Parathyroid adenoma (tissue), 2 donors: Measurements from ENCODE around the gene RTKN2.

Experiments
- H2AFZ ChIP-seq: fragments of 300-600 bp; sonication (generic); one replicate; pipeline ENCODE4 v1.7.0; 2017; ENCODE audit warnings: antibody characterized with exemption, mild to moderate bottlenecking
- H3K27ac ChIP-seq: fragments of 300-600 bp; sonication (generic); one replicate; pipeline ENCODE4 v1.7.0; 2017
- H3K27me3 ChIP-seq: fragments of 300-600 bp; sonication (generic); one replicate; pipeline ENCODE4 v1.7.0; 2017; ENCODE audit warnings: low read length; ENCODE audit not compliant: control insufficient read depth, insufficient read depth
- H3K36me3 ChIP-seq: fragments of 300-600 bp; sonication (generic); one replicate; pipeline ENCODE4 v1.7.0; 2017; ENCODE audit warnings: low read length; ENCODE audit not compliant: control insufficient read depth, insufficient read depth
- H3K4me1 ChIP-seq: fragments of 300-600 bp; sonication (generic); one replicate; pipeline ENCODE4 v1.7.0; 2017; ENCODE audit warnings: control low read depth
- H3K4me2 ChIP-seq: fragments of 300-600 bp; sonication (generic); one replicate; pipeline ENCODE4 v1.7.0; 2017; ENCODE audit warnings: low read length
- H3K4me3 ChIP-seq: fragments of 300-600 bp; sonication (generic); one replicate; pipeline ENCODE4 v1.7.0; 2017; ENCODE audit warnings: low read depth, low read length
- H3K79me2 ChIP-seq: fragments of 300-600 bp; sonication (generic); one replicate; pipeline ENCODE4 v1.7.0; 2017; ENCODE audit warnings: control low read depth
- H3K9ac ChIP-seq: fragments of 300-600 bp; sonication (generic); one replicate; pipeline ENCODE4 v1.7.0; 2017; ENCODE audit warnings: mild to moderate bottlenecking
- H3K9me3 ChIP-seq: fragments of 300-600 bp; sonication (generic); one replicate; pipeline ENCODE4 v1.7.0; 2017; ENCODE audit warnings: low read length; ENCODE audit not compliant: control insufficient read depth
- CTCF ChIP-seq: fragments of 300-600 bp; sonication (generic); IDR thresholded peaks from one replicate; pipeline ENCODE4 v1.7.0; 2017; ENCODE audit warnings: antibody characterized with exemption, mild to moderate bottlenecking
- donor health status: primary hyperparathyroidism.

RTKN2 gene

GRCh38 chr10:62153191-62153590 is 115.5 kb downstream of the RTKN2 start:
- H3K36me3 ChIP-seq, result no peaks in the 10 kb centered on the region
- no peaks in the 10 kb centered on the region for H3K27me3 ChIP-seq
- H3K27ac ChIP-seq, result no peak overlapping the region
- no peak overlapping the region for H2AFZ ChIP-seq
- H3K9ac ChIP-seq, result no peak overlapping the region
- no peak overlapping the region for H3K4me3 ChIP-seq
- no peaks in the 10 kb centered on the region for H3K4me1 ChIP-seq
- TF ChIP-seq CTCF, result no peak
- H3K79me2 ChIP-seq, result no peaks in the 10 kb centered on the region
- no peaks in the 10 kb centered on the region for H3K9me3 ChIP-seq
- no peak overlapping the region for H3K4me2 ChIP-seq

GRCh38 chr10:62149621-62150020 is 119.0 kb downstream of the RTKN2 start:
- Histone ChIP-seq H3K4me2 (no peak overlapping the region), H3K4me3 (no peak overlapping the region), H3K4me1 (no peaks in the 10 kb centered on the region), H3K9ac (no peak overlapping the region), H3K9me3 (no peaks in the 10 kb centered on the region), H3K27ac (no peak overlapping the region), H2AFZ (no peak overlapping the region), H3K27me3 (no peaks in the 10 kb centered on the region), H3K36me3 (no peaks in the 10 kb centered on the region), H3K79me2 (no peaks in the 10 kb centered on the region)
- TF ChIP-seq CTCF, result no peak

GRCh38 chr10:62148155-62148554 is 120.5 kb downstream of the RTKN2 start:
- Histone ChIP-seq H3K27me3 (no peaks in the 10 kb centered on the region), H3K36me3 (no peaks in the 10 kb centered on the region), H2AFZ (no peak overlapping the region), H3K4me1 (no peaks in the 10 kb centered on the region), H3K9me3 (no peaks in the 10 kb centered on the region), H3K79me2 (no peaks in the 10 kb centered on the region), H3K4me2 (no peak overlapping the region), H3K4me3 (no peak overlapping the region), H3K9ac (no peak overlapping the region), H3K27ac (no peak overlapping the region)
- TF ChIP-seq CTCF, result no peak

GRCh38 chr10:62147425-62147824 is 121.2 kb downstream of the RTKN2 start:
- Histone ChIP-seq H3K27me3 (no peaks in the 10 kb centered on the region), H3K79me2 (no peaks in the 10 kb centered on the region), H3K27ac (no peak overlapping the region), H3K36me3 (no peaks in the 10 kb centered on the region), H3K4me3 (no peak overlapping the region), H2AFZ (no peak overlapping the region), H3K4me2 (no peak overlapping the region), H3K4me1 (no peaks in the 10 kb centered on the region), H3K9me3 (no peaks in the 10 kb centered on the region), H3K9ac (no peak overlapping the region)
- TF ChIP-seq CTCF, result no peak

- H3K79me2 ChIP-seq, result no peaks in the 10 kb centered on the region
- H3K4me2 ChIP-seq, result no peak overlapping the region
- no peak overlapping the region for H3K27ac ChIP-seq
- no peaks in the 10 kb centered on the region for H3K27me3 ChIP-seq
- H3K36me3 ChIP-seq, result no peaks in the 10 kb centered on the region
- no peaks in the 10 kb centered on the region for H3K9me3 ChIP-seq
- no peaks in the 10 kb centered on the region for H3K4me1 ChIP-seq
- TF ChIP-seq CTCF, result no peak
- no peak overlapping the region for H3K4me3 ChIP-seq
- H3K9ac ChIP-seq, result no peak overlapping the region
- no peak overlapping the region for H2AFZ ChIP-seq
Measured at GRCh38 chr10:62136931-62137330, 131.7 kb downstream of the RTKN2 start.
